ENCODE measurements around the gene EXOC6B.
A peak's percentile ranks its signal among the peaks of the same experiment; 100 is the strongest.

DNA sequence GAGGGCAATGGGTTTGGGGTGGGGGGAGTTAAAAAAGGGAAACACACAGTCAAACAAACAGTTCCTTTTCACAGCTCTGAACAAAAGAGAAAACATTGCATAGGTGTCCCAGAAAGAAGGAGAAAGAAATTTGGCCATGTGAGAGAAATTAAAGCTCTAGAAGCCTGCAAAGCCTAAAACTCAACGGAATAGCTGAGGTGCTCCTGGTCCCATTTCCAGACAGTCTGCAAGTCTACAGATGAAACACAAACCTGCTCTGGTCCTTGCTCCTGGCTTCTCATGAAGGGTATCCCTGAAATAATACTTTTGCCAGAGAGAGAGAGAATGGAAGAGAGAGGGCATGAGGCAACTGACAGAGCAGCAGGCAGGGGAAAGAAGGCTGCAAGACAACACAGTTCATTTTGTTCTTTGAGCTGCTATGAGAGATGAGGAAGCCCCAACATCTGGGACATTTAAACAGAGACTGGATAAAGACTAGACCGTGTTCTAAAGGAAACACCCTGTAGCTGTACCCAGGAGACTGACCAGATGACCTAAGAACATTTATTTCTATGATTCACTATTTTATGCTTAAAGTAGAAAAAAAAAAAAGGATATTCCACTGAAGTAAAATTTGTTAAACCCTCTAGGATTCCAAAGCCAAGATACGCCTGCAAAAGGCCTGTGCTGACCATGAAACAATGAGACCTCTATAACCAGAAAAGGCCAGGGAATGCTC, 620.9 kb downstream of the EXOC6B start:
- TF ChIP-seq RARB (CRISPR knock-in tag; IDR thresholded peaks at IDR 0.05) (no peak), ZNF70 (CRISPR knock-in tag; IDR thresholded peaks at IDR 0.05) (peak; percentile 8; the same call in 1 of the 2 replicates), ISL1 (CRISPR knock-in tag; IDR thresholded peaks at IDR 0.05) (no peak), ZC3H10 (CRISPR knock-in tag; IDR thresholded peaks at IDR 0.05) (no peak)

Measured in SK-N-SH treated with all-trans-retinoic acid at 6 μM for 48 hours (cell line).